Liver (tissue), 9 donors: ENCODE data around the gene SCN8A. TPM values are rescaled to one million over a fixed set of nuclear protein-coding genes. Genes with fewer than 3 reads are reported as not detected.

Experiments used
- DNase-seq: peaks from one replicate; pipeline ENCODE4 v3.0.0-alpha.2; 2017; ENCODE audit warnings: low spot score
- H3K27ac ChIP-seq, 2 donors: one replicate each; pipeline ENCODE4 v1.7.0; 2013; ENCODE audit warnings: inconsistent platforms in 2 of 2, low read length in 2 of 2, control low read depth in 1 of 2, low read depth in 1 of 2, mild to moderate bottlenecking in 1 of 2
- H3K27me3 ChIP-seq, 4 donors: one replicate each; pipeline versions ENCODE4 v1.6.1 to v1.7.0; 2013; ENCODE audit warnings: low read length in 3 of 4, inconsistent platforms in 1 of 4, mild to moderate bottlenecking in 1 of 4, moderate library complexity in 1 of 4; ENCODE audit not compliant: control insufficient read depth in 4 of 4, insufficient read depth in 4 of 4
- H3K36me3 ChIP-seq, 4 donors: one replicate each; pipeline versions ENCODE4 v1.6.1 to v1.7.0; 2013; ENCODE audit warnings: low read length in 3 of 4, mild to moderate bottlenecking in 3 of 4, low read depth in 1 of 4, moderate library complexity in 1 of 4; ENCODE audit not compliant: control insufficient read depth in 4 of 4, insufficient read depth in 3 of 4
- H3K4me1 ChIP-seq, 4 donors: one replicate each; pipeline versions ENCODE4 v1.6.1 to v1.7.0; 2013; ENCODE audit warnings: low read length in 3 of 4, mild to moderate bottlenecking in 3 of 4, moderate library complexity in 1 of 4; ENCODE audit not compliant: control insufficient read depth in 4 of 4, insufficient read depth in 4 of 4
- H3K4me3 ChIP-seq, 3 donors: one replicate each; pipeline versions ENCODE4 v1.6.1 to v1.7.0; 2013; ENCODE audit warnings: low read length in 3 of 3, control low read depth in 1 of 3, low read depth in 1 of 3, mild to moderate bottlenecking in 1 of 3
- H3K9ac ChIP-seq, 2 donors: one replicate each; pipeline ENCODE4 v1.7.0; 2013; ENCODE audit warnings: low read length in 2 of 2, mild to moderate bottlenecking in 2 of 2, moderate library complexity in 2 of 2, control low read depth in 1 of 2, low read depth in 1 of 2
- H3K9me3 ChIP-seq, 4 donors: one replicate each; pipeline versions ENCODE4 v1.6.1 to v1.7.0; 2013; ENCODE audit warnings: low read length in 3 of 4; ENCODE audit not compliant: control insufficient read depth in 4 of 4
- EGR1 ChIP-seq, 2 donors: IDR thresholded peaks; 2 replicates each; pipeline ENCODE4 v1.6.1; 2016 to 2018; ENCODE audit warnings: antibody characterized with exemption in 2 of 2, low read depth in 2 of 2
- FOXA1 ChIP-seq: IDR thresholded peaks from 2 replicates; pipeline ENCODE4 v1.6.1; 2016; ENCODE audit warnings: antibody characterized with exemption
- FOXA2 ChIP-seq: IDR thresholded peaks from 2 replicates; pipeline ENCODE4 v1.6.1; 2016; ENCODE audit warnings: antibody characterized with exemption
- GABPA ChIP-seq, 2 donors: IDR thresholded peaks in 1 of 2; conservative IDR thresholded peaks in 1 of 2; 2 replicates each; pipeline ENCODE4 v1.6.1; 2016; ENCODE audit warnings: antibody characterized with exemption in 2 of 2, mild to moderate bottlenecking in 1 of 2, moderate library complexity in 1 of 2
- HNF4A ChIP-seq, 2 donors: conservative IDR thresholded peaks; 2 replicates each; pipeline ENCODE4 v1.6.1; 2016; ENCODE audit warnings: antibody characterized with exemption in 2 of 2, mild to moderate bottlenecking in 2 of 2
- HNF4G ChIP-seq: IDR thresholded peaks from 2 replicates; pipeline ENCODE4 v1.6.1; 2016; ENCODE audit warnings: antibody characterized with exemption
- JUND ChIP-seq, 2 donors: IDR thresholded peaks; 2 replicates each; pipeline ENCODE4 v1.6.1; 2016; ENCODE audit warnings: antibody characterized with exemption in 2 of 2
- NR2F2 ChIP-seq: IDR thresholded peaks from 2 replicates; pipeline ENCODE4 v1.6.1; 2016; ENCODE audit warnings: antibody characterized with exemption
- RAD21 ChIP-seq, 2 donors: IDR thresholded peaks; 2 replicates each; pipeline ENCODE4 v1.6.1; 2016; ENCODE audit warnings: antibody characterized with exemption in 2 of 2, mild to moderate bottlenecking in 2 of 2
- RXRA ChIP-seq, 2 donors: IDR thresholded peaks; 2 replicates each; pipeline ENCODE4 v1.6.1; 2017 to 2018; ENCODE audit warnings: antibody characterized with exemption in 2 of 2, mild to moderate bottlenecking in 1 of 2
- SP1 ChIP-seq: IDR thresholded peaks from 2 replicates; pipeline ENCODE4 v1.6.1; 2018; ENCODE audit warnings: antibody characterized with exemption, mild to moderate bottlenecking
- TAF1 ChIP-seq: conservative IDR thresholded peaks from 2 replicates; pipeline ENCODE4 v1.6.1; 2016; ENCODE audit warnings: antibody characterized with exemption, mild to moderate bottlenecking
- YY1 ChIP-seq: IDR thresholded peaks from 2 replicates; pipeline ENCODE4 v1.6.1; 2016; ENCODE audit warnings: antibody characterized with exemption, mild to moderate bottlenecking
- WGBS: extraction: QIAGEN DNeasy Blood & Tissue Kit; methylation state at CpG from one replicate; pipeline ENCODE4 v1.1.7; 2013; 5-methylcytosine and 5-hydroxymethylcytosine counted together
- polyA plus RNA-seq, 2 donors: library from polyadenylated mRNA; stranded (reverse) in 1 of 2; unstranded in 1 of 2; fragments of 200-250 nt in 1 of 2; fragments of >200 nt in 1 of 2; fragmentation: Nextera tagmentation in 1 of 2; extraction: Ambion mirVana in 1 of 2; gene quantifications; one replicate each; pipeline versions ENCODE4 v1.2.1 to v1.2.3, GENCODE V29; 2013 to 2015
- total RNA-seq, 2 donors: library from RNA; depleted of rRNA; stranded (reverse); fragments of >200 nt; gene quantifications; one replicate each; pipeline ENCODE4 v1.2.3, GENCODE V29; 2014
- TF ChIP-seq, protein P1 (sequence below): IDR thresholded peaks from 2 replicates; pipeline ENCODE4 v1.6.1; 2016; ENCODE audit warnings: antibody characterized with exemption, mild to moderate bottlenecking
- TF ChIP-seq, protein P2 (sequence below): IDR thresholded peaks from 2 replicates; pipeline ENCODE4 v1.6.1; 2016; ENCODE audit warnings: antibody characterized with exemption
- TF ChIP-seq, protein P3 (sequence below): fragments of 150-350 bp; IDR thresholded peaks from 2 replicates; pipeline ENCODE4 v1.5.1; 2017; ENCODE audit warnings: improper control_type of control experiment, low read depth, low read length; ENCODE audit not compliant: missing input control
- TF ChIP-seq, protein P4 (sequence below): IDR thresholded peaks from 2 replicates; pipeline ENCODE4 v1.6.1; 2016; ENCODE audit warnings: antibody characterized with exemption
- TF ChIP-seq, protein P5 (sequence below): IDR thresholded peaks from 2 replicates; pipeline ENCODE4 v1.6.1; 2016; ENCODE audit warnings: antibody characterized with exemption
- donor health status: healthy.
- donor health status: healthy.
- donor health status: healthy.
- donor health status: healthy.
- donor health status: healthy.

The SCN8A gene
- total and polyA plus RNA-seq, 4 donors: 0.84 to 12.7 (median 3.8) TPM

DNA sequence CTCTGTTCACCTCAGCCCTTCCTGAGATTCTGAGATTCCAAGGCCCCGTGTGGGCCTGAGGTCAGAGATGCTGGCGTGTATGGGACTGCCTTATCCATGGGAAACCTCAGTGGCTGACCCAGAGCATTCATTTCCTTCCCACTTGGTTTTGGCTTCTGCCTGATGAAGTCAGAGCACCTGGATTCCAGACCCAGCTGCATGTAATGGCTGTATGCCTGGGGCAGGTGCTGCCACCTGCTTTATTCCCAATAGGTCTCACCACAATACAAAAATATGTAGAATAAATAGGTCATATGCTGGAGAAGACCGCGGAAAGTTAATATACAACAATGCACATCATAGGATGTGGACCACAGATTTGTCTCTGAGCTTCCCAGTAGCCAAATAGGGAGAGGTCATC, 231.9 kb downstream of the SCN8A start:
- H3K4me3 ChIP-seq: no peak overlapping the region
- no peaks in the 10 kb centered on the region for H3K9me3 ChIP-seq
- peaks cover 0 to 18% (median 6%) of the 10 kb centered on the region in 4 donors for H3K4me1 ChIP-seq
- H3K27me3 ChIP-seq: no peaks in the 10 kb centered on the region
- DNase-seq: no peak
- TF ChIP-seq SP1: no peak
- TF ChIP-seq EGR1 (IDR thresholded peaks at IDR 0.05; ENCODE audit: low read depth in 2 of 2): no peak
- TF ChIP-seq RXRA (IDR thresholded peaks at IDR 0.05): no peak
- no peak for TF ChIP-seq FOXA2
- no peak for TF ChIP-seq YY1
- TF ChIP-seq, protein P1, sequence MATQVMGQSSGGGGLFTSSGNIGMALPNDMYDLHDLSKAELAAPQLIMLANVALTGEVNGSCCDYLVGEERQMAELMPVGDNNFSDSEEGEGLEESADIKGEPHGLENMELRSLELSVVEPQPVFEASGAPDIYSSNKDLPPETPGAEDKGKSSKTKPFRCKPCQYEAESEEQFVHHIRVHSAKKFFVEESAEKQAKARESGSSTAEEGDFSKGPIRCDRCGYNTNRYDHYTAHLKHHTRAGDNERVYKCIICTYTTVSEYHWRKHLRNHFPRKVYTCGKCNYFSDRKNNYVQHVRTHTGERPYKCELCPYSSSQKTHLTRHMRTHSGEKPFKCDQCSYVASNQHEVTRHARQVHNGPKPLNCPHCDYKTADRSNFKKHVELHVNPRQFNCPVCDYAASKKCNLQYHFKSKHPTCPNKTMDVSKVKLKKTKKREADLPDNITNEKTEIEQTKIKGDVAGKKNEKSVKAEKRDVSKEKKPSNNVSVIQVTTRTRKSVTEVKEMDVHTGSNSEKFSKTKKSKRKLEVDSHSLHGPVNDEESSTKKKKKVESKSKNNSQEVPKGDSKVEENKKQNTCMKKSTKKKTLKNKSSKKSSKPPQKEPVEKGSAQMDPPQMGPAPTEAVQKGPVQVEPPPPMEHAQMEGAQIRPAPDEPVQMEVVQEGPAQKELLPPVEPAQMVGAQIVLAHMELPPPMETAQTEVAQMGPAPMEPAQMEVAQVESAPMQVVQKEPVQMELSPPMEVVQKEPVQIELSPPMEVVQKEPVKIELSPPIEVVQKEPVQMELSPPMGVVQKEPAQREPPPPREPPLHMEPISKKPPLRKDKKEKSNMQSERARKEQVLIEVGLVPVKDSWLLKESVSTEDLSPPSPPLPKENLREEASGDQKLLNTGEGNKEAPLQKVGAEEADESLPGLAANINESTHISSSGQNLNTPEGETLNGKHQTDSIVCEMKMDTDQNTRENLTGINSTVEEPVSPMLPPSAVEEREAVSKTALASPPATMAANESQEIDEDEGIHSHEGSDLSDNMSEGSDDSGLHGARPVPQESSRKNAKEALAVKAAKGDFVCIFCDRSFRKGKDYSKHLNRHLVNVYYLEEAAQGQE: no peak
- no peak for TF ChIP-seq TAF1
- 95% methylated on average over 4 of the region's 4 CpGs for WGBS
- no peak overlapping the region for H3K9ac ChIP-seq
- no peak overlapping the region for H3K27ac ChIP-seq
- H3K36me3 ChIP-seq: no peaks in the 10 kb centered on the region

DNA sequence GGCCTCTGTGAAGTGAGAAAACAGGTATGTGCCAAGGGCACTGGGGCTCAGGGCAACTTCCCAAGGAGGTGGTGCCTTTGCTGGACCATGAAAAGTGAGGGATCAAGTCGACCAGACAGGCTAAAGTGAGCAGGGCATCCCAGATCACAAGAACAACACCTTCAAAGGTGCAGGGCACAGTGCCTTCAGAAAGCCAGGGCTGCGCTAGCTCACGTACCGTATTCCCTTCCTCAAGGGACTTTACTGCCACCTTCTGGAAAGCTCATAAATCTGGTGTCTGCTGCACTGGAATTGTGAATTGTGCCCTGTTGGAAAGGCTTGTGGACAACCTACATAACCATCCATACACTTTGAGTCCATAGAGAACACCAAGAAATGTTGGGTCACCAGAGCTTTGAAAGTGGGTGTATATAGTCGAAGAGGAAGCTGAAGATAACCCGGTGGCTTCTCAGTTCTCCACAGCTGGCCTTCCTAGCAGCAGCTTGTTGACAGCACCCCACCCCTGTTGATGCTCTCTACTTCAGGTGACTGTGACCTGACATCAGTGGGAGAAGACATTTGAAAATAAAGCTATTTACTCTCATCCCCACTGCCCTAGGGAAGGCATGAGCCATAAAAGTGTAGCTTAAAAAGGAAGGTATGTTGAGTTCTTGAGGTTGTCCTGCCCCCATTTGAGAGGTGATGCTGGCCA, 233.0 kb downstream of the SCN8A start:
- H3K27me3 ChIP-seq: no peaks in the 10 kb centered on the region
- H3K27ac ChIP-seq: no peak overlapping the region
- no peak overlapping the region for H3K4me3 ChIP-seq
- H3K36me3 ChIP-seq: no peaks in the 10 kb centered on the region
- TF ChIP-seq HNF4A (conservative IDR thresholded peaks at IDR 0.05): no peak
- peak; percentile 85 to 90 for TF ChIP-seq RAD21 (IDR thresholded peaks at IDR 0.05)
- TF ChIP-seq FOXA2: no peak
- TF ChIP-seq, protein P2, sequence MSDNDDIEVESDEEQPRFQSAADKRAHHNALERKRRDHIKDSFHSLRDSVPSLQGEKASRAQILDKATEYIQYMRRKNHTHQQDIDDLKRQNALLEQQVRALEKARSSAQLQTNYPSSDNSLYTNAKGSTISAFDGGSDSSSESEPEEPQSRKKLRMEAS: no peak
- no peak for TF ChIP-seq TAF1
- TF ChIP-seq, protein P3, sequence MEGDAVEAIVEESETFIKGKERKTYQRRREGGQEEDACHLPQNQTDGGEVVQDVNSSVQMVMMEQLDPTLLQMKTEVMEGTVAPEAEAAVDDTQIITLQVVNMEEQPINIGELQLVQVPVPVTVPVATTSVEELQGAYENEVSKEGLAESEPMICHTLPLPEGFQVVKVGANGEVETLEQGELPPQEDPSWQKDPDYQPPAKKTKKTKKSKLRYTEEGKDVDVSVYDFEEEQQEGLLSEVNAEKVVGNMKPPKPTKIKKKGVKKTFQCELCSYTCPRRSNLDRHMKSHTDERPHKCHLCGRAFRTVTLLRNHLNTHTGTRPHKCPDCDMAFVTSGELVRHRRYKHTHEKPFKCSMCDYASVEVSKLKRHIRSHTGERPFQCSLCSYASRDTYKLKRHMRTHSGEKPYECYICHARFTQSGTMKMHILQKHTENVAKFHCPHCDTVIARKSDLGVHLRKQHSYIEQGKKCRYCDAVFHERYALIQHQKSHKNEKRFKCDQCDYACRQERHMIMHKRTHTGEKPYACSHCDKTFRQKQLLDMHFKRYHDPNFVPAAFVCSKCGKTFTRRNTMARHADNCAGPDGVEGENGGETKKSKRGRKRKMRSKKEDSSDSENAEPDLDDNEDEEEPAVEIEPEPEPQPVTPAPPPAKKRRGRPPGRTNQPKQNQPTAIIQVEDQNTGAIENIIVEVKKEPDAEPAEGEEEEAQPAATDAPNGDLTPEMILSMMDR: peak; percentile 62
- no peaks in the 10 kb centered on the region for H3K9me3 ChIP-seq
- 21% methylated on average over 6 of the region's 6 CpGs for WGBS
- no peak for DNase-seq
- peaks cover 0 to 18% (median 9%) of the 10 kb centered on the region in 4 donors for H3K4me1 ChIP-seq
- no peak overlapping the region for H3K9ac ChIP-seq

DNA sequence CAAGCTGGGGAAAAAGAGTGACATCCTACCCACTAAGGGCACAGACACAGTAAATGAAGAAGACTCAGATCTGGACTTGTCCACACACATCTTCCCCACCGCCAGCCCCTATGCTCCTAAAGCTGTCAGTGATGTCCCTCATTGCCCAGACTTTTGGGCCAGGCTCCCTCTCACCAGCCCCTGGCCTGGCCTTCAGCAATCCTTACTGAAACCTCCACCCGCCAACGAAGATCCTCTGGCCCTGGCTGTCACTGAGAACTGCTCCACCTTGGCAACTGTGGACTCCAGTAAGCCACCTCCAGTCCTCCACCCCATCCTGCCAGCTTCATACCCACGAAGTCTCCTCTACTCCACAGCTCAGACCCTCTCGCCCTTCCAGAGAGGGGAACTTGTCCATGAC, 234.2 kb downstream of the SCN8A start:
- Histone ChIP-seq H3K4me1 (peaks cover 0 to 13% (median 7%) of the 10 kb centered on the region in 4 donors), H3K9ac (no peak overlapping the region), H3K9me3 (no peaks in the 10 kb centered on the region), H3K36me3 (no peaks in the 10 kb centered on the region), H3K4me3 (no peak overlapping the region), H3K27ac (no peak overlapping the region), H3K27me3 (no peaks in the 10 kb centered on the region)
- no peak for DNase-seq
- 92% methylated on average over 5 of the region's 5 CpGs for WGBS
- TF ChIP-seq FOXA1 (no peak), JUND (IDR thresholded peaks at IDR 0.05) (no peak), FOXA2 (no peak), EGR1 (IDR thresholded peaks at IDR 0.05; ENCODE audit: low read depth in 2 of 2) (no peak), NR2F2 (no peak), HNF4G (no peak), RXRA (IDR thresholded peaks at IDR 0.05) (no peak), GABPA (IDR thresholded peaks at IDR 0.05 in 1 of 2, conservative IDR thresholded peaks at IDR 0.05 in 1 of 2) (no peak), RAD21 (IDR thresholded peaks at IDR 0.05) (no peak), HNF4A (conservative IDR thresholded peaks at IDR 0.05) (no peak), SP1 (no peak)
- TF ChIP-seq, protein P2: no peak
- TF ChIP-seq, protein P4, sequence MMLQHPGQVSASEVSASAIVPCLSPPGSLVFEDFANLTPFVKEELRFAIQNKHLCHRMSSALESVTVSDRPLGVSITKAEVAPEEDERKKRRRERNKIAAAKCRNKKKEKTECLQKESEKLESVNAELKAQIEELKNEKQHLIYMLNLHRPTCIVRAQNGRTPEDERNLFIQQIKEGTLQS: no peak
- TF ChIP-seq, protein P5, sequence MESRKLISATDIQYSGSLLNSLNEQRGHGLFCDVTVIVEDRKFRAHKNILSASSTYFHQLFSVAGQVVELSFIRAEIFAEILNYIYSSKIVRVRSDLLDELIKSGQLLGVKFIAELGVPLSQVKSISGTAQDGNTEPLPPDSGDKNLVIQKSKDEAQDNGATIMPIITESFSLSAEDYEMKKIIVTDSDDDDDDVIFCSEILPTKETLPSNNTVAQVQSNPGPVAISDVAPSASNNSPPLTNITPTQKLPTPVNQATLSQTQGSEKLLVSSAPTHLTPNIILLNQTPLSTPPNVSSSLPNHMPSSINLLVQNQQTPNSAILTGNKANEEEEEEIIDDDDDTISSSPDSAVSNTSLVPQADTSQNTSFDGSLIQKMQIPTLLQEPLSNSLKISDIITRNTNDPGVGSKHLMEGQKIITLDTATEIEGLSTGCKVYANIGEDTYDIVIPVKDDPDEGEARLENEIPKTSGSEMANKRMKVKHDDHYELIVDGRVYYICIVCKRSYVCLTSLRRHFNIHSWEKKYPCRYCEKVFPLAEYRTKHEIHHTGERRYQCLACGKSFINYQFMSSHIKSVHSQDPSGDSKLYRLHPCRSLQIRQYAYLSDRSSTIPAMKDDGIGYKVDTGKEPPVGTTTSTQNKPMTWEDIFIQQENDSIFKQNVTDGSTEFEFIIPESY: no peak
